HepG2 (cell line): ENCODE data around the gene GDF9. TPM values are rescaled to one million over a fixed set of nuclear protein-coding genes. Genes with fewer than 3 reads are reported as not detected.

ENCODE experiments used
- ATF7 ChIP-seq, 2 experiments: fragments of 450-650 bp in 1 of 2; sonication (generic) in 1 of 2; formaldehyde crosslinking in 1 of 2; IDR thresholded peaks; 2 replicates each; pipeline versions ENCODE4 v1.4.0 to v1.6.1; 2016 to 2020; ENCODE audit warnings: antibody characterized with exemption in 1 of 2, mild to moderate bottlenecking in 1 of 2, missing genetic modification reagents in 1 of 2
- CENPX ChIP-seq: sonication (generic); formaldehyde crosslinking; IDR thresholded peaks from 2 replicates; pipeline ENCODE4 v1.9.0; 2021; ENCODE audit warnings: mild to moderate bottlenecking, missing genetic modification reagents, moderate library complexity
- CREM ChIP-seq, 2 experiments: sonication (generic) in 1 of 2; formaldehyde crosslinking in 1 of 2; IDR thresholded peaks; 2 replicates each; pipeline versions ENCODE4 v1.4.0 to v1.6.1; 2016 to 2020; ENCODE audit warnings: antibody characterized with exemption in 1 of 2, mild to moderate bottlenecking in 1 of 2, missing genetic modification reagents in 1 of 2
- EHMT2 ChIP-seq: fragments of 200-600 bp; sonication (generic); IDR thresholded peaks from 2 replicates; pipeline ENCODE4 v1.7.0; 2017; ENCODE audit warnings: antibody characterized with exemption, low read depth, low read length, borderline replicate concordance
- KIAA2018 ChIP-seq: sonication (generic); formaldehyde crosslinking; IDR thresholded peaks from 2 replicates; pipeline ENCODE4 v1.5.0; 2020; ENCODE audit warnings: mild to moderate bottlenecking, missing genetic modification reagents, borderline replicate concordance
- KLF11 ChIP-seq: IDR thresholded peaks from 2 replicates; pipeline ENCODE4 v1.6.1; 2016; ENCODE audit warnings: missing compliant biosample characterization
- SIN3A ChIP-seq: IDR thresholded peaks from 2 replicates; pipeline ENCODE4 v1.6.1; 2011; ENCODE audit warnings: low read depth, mild to moderate bottlenecking, control low read depth, low read length, borderline replicate concordance
- SOX5 ChIP-seq: IDR thresholded peaks from 2 replicates; pipeline ENCODE4 v1.6.1; 2016; ENCODE audit warnings: borderline replicate concordance
- ZFY ChIP-seq: sonication (generic); formaldehyde crosslinking; IDR thresholded peaks from 2 replicates; pipeline ENCODE4 v1.4.0; 2020; ENCODE audit warnings: missing genetic modification reagents
- ZNF10 ChIP-seq: sonication (generic); formaldehyde crosslinking; IDR thresholded peaks from 2 replicates; pipeline ENCODE4 v1.4.0; 2020; ENCODE audit warnings: mild to moderate bottlenecking, low read depth, missing genetic modification reagents, borderline replicate concordance
- ZNF121 ChIP-seq: sonication (generic); formaldehyde crosslinking; IDR thresholded peaks from 2 replicates; pipeline ENCODE4 v1.5.0; 2020; ENCODE audit warnings: mild to moderate bottlenecking, missing genetic modification reagents
- ZNF143 ChIP-seq: sonication (generic); formaldehyde crosslinking; IDR thresholded peaks from 2 replicates; pipeline ENCODE4 v1.4.0; 2020; ENCODE audit warnings: missing genetic modification reagents
- ZNF253 ChIP-seq: sonication (generic); formaldehyde crosslinking; IDR thresholded peaks from 2 replicates; pipeline ENCODE4 v1.8.0; 2022; ENCODE audit warnings: mild to moderate bottlenecking, missing genetic modification reagents, borderline replicate concordance
- ZNF329 ChIP-seq: sonication (generic); formaldehyde crosslinking; IDR thresholded peaks from 2 replicates; pipeline ENCODE4 v1.9.0; 2021; ENCODE audit warnings: low read depth, mild to moderate bottlenecking, missing genetic modification reagents
- ZNF354B ChIP-seq: sonication (generic); formaldehyde crosslinking; IDR thresholded peaks from 2 replicates; pipeline ENCODE4 v1.8.0; 2022; ENCODE audit warnings: mild to moderate bottlenecking, missing genetic modification reagents
- ZNF441 ChIP-seq: sonication (generic); formaldehyde crosslinking; IDR thresholded peaks from 2 replicates; pipeline ENCODE4 v1.7.0; 2021; ENCODE audit warnings: missing genetic modification reagents, borderline replicate concordance
- ZNF552 ChIP-seq: sonication (generic); formaldehyde crosslinking; IDR thresholded peaks from 2 replicates; pipeline ENCODE4 v1.9.0; 2022; ENCODE audit warnings: missing genetic modification reagents, mild to moderate bottlenecking, borderline replicate concordance
- ZNF572 ChIP-seq: sonication (generic); formaldehyde crosslinking; IDR thresholded peaks from 2 replicates; pipeline ENCODE4 v1.5.1; 2020; ENCODE audit warnings: mild to moderate bottlenecking, missing genetic modification reagents
- ZNF773 ChIP-seq: sonication (generic); formaldehyde crosslinking; IDR thresholded peaks from 2 replicates; pipeline ENCODE4 v1.4.0; 2020; ENCODE audit warnings: missing genetic modification reagents, borderline replicate concordance
- polyA plus RNA-seq, 8 experiments: library from polyadenylated mRNA; depleted of rRNA in 3 of 8; stranded (reverse) in 7 of 8; unstranded in 1 of 8; fragments of >200 nt; fragmentation: Illumina TruSeq in 4 of 8; extraction: Trizol in 4 of 8; gene quantifications; 2 replicates each; pipeline versions ENCODE4 v1.2.1 to v1.2.3, GENCODE V29; 2011 to 2016; ENCODE audit warnings: low read depth in 4 of 8, missing spikeins in 1 of 8, mixed read lengths in 1 of 8; ENCODE audit not compliant: insufficient read depth in 1 of 8
- total RNA-seq, 5 experiments: library from RNA; depleted of rRNA; stranded (reverse); fragments of >200 nt; fragmentation: Illumina TruSeq; extraction: Trizol; gene quantifications; 2 replicates each; pipeline ENCODE4 v1.2.3, GENCODE V29; 2016; ENCODE audit warnings: low read depth in 1 of 5
- TF ChIP-seq, protein P1 (sequence below): sonication (generic); formaldehyde crosslinking; IDR thresholded peaks from 2 replicates; pipeline ENCODE4 v1.9.0; 2021; ENCODE audit warnings: missing genetic modification reagents, mild to moderate bottlenecking, borderline replicate concordance
- TF ChIP-seq, protein P2 (sequence below): sonication (generic); formaldehyde crosslinking; IDR thresholded peaks from 2 replicates; pipeline ENCODE4 v1.8.0; 2022; ENCODE audit warnings: missing genetic modification reagents, low read depth, mild to moderate bottlenecking, borderline replicate concordance

The GDF9 gene
- total and polyA plus RNA-seq, 2 of the 13 experiments (the other 11 are each of a cell fraction or from before 2014, with no cell fraction given), result 0.33 to 0.38 TPM

DNA sequence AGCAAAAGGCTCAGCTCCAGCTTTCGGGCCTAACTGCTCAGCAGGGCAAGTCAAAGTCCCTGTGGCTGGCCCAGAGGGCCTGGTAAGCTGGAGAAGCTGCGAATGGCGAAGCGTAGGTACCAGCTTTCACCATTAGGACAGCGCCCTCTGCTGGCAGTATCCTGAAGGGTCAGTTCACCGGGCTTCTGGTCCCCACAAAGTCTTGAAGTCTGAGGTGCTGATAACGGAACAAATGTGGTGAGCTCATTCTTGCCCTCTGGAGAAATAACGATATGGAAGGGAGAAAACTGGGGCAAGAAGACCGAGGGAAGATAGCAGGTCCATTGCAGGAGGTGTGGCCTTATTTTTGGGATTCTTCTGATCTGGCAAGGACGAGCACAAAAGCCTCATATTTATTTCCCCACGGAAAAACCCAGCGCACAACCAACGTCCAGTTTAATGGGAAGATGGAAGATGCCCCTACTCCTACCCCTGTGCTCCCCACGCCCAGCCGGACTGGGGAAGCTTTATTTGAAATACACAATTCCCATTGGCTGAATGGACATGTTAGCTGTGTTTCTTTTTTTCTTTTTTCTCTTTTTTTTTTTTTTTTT lies 46.0 kb downstream of the GDF9 start (continued):
- TF ChIP-seq ATF7 (IDR thresholded peaks at IDR 0.05), result no peak
- 0 out of 2 replicates have a peak, but pooled peaks have one; percentile 30 for TF ChIP-seq ATF7 (CRISPR knock-in tag; IDR thresholded peaks at IDR 0.05)
- TF ChIP-seq SOX5 (CRISPR knock-in tag), result no peak
- no peak for TF ChIP-seq ZNF572 (CRISPR knock-in tag)
- TF ChIP-seq EHMT2, result no peak
- TF ChIP-seq ZNF121 (CRISPR knock-in tag), result no peak
- TF ChIP-seq ZNF354B (CRISPR knock-in tag), result no peak
- peak; percentile 78 for TF ChIP-seq ZFY
- no peak for TF ChIP-seq ZNF10 (CRISPR knock-in tag)
- TF ChIP-seq ZNF441 (CRISPR knock-in tag), result no peak
- no peak for TF ChIP-seq ZNF329 (CRISPR knock-in tag)
- no peak for TF ChIP-seq ZNF143
- TF ChIP-seq ZNF253 (CRISPR knock-in tag), result no peak
- no peak for TF ChIP-seq CREM (IDR thresholded peaks at IDR 0.05)
- TF ChIP-seq CREM (CRISPR knock-in tag; IDR thresholded peaks at IDR 0.05), result no peak
- TF ChIP-seq, protein P1, sequence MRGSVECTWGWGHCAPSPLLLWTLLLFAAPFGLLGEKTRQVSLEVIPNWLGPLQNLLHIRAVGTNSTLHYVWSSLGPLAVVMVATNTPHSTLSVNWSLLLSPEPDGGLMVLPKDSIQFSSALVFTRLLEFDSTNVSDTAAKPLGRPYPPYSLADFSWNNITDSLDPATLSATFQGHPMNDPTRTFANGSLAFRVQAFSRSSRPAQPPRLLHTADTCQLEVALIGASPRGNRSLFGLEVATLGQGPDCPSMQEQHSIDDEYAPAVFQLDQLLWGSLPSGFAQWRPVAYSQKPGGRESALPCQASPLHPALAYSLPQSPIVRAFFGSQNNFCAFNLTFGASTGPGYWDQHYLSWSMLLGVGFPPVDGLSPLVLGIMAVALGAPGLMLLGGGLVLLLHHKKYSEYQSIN (CRISPR knock-in tag), result no peak
- no peak for TF ChIP-seq ZNF773 (CRISPR knock-in tag)
- TF ChIP-seq ZNF552 (CRISPR knock-in tag), result no peak
- TF ChIP-seq KLF11 (CRISPR knock-in tag), result no peak
- TF ChIP-seq CENPX (CRISPR knock-in tag), result no peak
- TF ChIP-seq, protein P2, sequence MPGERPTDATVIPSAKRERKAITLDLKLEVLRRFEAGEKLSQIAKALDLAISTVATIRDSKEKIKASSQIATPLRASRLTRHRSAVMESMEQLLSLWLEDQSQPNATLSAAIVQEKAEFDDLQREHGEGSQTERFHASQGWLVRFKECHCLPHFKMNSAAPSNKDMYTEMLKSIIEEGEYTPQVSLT (CRISPR knock-in tag), result no peak
- no peak for TF ChIP-seq SIN3A
- no peak for TF ChIP-seq KIAA2018 (CRISPR knock-in tag)
